HUDEP-2 (cell line): Measurements from ENCODE around the gene WDSUB1.

Experiments
- DNase-seq, 76 experiments: peaks; one replicate each; lab custom pipeline; 2025; ENCODE audit not compliant: unreplicated experiment in 76 of 76; lab: John Stamatoyannopoulos, UW

Gene WDSUB1

DNA sequence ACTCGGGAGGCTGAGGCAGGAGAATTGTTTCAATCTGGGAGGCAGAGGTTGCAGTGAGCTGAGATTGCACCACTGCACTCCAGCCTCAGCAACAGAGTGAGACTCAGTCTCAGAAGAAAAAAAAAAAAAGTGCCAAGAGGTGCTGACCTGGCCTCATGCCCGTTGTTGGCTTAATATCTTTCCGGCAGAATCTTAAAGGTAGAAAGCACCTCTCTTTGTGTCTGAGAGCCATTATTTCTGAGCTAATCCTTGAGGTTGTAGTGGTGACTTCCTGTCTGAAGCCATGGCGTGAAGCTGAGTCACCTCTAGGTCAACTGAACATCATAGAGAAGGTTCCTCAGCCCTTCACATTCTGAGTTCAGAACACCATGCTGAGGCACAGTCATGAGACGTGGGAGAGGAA is 60.4 kb downstream of the WDSUB1 start:
- peak in 1 of 76 experiments; percentile 1 for DNase-seq

DNA sequence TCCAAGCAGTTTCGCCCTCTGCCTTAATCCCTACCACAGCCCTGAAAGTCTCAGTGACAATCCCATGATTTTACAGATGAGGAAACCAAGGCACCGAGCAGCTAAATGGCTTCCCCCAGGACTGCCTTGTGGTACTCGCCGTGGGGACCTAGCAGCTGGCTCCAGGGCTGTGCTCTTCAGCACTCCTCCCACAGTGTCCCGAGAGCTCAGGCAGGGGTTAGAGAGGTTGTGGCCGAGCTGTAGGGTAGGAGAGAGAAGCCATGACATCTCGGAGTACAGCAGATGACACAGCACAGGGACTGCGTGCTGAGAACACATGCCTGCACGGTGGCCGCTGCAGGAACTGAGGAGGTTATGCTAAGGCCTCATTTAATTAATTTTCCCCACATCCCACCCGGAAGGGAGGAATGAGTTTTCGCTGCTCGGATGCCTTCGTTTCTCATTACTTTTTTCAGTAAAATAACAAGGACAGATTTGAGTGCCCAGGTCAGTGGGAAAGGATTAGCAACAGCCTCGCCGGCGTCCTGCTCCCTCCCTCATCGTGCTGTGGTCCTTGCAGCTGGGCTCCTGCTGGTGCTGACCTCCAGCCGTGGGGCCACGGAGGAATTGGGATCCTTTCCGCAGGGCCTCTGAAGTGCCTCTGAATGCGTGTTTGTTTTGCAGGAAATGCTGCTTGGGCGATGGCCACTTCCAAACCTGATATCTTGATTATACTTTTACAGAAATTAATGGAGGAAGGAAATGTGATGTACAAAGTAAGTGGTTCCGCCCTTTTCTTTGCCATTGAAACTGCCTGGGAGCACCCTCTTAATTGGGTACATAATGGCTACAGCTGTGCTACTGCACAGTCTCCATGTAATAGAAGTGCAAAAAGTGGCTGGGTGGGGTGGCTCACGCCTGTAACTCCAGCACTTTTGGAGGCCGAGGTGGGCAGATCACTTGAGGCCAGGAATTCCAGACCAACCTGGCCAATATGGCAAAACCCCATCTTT is 61.2 kb downstream of the WDSUB1 start:
- no peak for DNase-seq

DNA sequence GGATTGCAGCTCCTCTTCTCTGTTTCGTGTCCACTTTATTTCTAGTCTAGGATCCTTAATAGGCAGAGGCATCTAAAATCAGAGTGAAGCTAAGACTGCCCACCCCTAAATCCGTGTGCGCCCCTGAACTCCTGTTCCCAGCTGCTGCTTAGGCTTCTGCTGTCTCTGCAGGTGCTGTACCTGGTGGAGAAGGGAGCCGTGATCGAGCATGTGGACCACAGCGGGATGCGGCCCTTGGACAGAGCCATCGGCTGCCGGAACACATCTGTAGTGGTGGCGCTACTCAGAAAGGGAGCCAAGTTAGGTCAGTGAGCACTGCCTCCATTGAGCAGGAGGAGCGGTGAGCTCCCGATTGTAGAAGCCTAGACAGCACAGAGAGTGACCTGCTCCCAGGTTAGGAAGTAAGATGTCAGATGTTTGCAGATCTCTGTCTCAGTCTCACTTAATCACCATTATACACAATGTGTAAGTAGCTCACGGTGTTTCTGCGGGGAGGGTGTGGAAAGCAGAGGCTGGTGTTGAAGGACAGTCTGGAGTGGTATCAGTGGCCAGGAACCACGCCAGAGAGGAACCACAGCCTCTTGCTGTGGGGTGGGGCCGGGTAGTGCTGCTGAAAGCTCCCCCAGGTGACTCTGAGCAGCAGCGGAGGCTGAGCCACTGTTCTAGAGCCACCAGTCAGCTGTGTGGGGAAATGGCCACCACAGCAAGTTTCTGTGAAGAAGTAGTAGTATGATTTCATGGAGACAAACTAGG is 62.3 kb downstream of the WDSUB1 start:
- no peak for DNase-seq

DNA sequence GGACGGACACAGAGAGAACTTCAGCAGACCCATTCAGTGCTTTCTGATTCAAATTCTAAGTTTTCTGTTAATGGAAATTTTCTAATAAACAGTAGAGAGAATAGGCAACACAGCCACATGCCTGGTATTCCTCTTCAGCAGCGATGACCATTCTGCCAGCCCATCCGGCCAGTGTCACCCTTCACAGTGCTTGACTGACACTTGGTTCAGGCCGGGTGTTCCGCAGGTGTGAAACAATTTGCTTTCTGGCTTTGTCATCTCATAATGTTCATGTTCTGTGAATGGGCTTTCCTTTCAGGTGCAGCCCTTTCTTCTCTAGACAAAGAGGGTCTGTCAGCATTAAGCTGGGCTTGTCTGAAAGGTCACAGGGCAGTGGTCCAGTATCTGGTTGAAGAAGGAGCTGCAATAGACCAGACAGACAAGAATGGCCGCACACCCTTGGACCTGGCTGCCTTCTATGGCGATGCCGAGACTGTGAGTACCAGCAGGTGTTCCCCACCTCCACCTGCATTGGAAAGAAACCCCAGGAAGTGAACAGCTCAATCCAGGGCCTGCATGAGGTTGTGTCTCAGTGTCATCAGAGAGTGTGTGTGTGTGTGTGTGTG is 67.0 kb downstream of the WDSUB1 start:
- DNase-seq: no peak

DNA sequence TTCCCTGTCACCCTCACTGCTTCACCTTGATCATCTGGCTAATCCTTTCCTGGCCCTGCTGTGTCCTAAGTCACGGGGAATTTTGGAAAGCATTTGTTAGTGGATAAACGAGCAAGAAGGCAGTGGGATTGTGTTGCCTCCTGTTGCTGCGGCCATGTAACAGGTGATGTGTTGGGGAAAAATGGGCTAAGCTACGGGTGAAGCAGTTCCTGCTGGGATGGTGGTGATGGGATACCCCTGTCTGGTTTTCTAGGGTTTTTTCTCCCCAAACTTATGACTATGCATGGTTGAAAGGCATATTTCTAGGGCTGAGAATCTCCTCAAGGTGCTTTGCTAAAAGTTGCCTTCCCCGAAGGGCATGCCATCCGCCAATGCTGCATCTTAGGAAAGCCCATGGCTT is 68.1 kb downstream of the WDSUB1 start:
- no peak for DNase-seq

DNA sequence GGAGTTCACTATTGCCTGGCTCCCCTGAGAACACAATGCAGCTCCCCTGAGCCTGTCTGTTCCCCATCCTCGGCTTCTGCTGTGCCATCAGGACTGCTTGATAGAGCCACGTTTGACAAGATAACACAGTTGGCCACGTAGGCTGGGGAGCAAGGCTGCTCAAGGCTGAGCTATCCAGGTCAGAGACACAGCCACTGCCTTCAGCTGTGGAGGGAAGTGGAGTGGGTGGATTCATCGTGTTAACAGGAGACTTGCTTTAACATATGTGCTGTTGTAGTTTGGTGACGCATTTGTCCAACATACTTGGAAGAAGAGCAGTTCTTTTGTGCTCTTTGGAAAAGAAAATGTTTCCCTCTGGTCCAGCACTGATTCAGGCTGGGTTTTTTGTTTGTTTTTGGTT is 68.8 kb downstream of the WDSUB1 start:
- DNase-seq: no peak

DNA sequence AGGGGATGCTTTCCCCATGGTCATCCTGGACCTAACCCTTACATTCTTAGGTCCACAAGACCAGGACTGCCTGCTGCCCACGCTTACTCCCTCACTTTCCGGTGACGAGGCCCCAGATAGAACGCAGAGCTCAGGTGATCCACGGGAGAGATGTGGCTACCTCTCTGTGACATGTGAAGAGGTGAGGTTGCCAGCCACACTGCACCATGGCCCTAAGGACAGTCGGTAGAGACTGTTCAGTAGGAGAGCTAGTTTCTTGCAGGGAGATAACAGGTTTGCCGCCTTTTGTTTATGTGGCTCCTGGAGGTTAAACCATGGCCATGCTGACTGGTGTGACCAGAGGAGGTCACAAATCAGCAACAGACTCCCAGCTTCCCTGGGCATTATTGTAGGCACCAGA is 71.4 kb downstream of the WDSUB1 start:
- no peak for DNase-seq

DNA sequence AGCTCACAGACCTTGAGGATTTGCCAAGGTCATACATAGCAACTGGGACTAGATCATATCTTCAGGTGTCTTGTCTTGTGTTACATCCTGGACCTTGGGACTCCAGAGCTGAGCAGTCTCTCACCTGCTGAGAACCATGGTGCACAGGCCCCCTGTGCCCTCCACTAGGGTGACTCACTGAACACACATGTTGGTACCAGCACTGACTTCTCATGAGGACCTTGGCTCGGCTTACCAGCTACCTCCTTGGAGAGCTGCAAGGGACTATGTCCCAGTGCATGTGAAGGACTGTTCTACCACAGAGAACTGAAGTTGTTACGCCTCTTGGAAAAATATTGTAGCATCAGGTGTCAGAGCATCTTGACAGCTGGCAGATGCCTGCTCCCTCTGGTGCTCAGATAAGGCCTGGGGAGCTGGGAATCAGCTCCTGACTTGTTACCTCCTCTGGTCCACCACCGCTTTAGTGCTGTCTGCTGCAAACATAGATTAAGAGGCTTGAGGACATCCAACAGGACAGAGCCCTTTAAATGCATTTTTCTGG is 72.1 kb downstream of the WDSUB1 start:
- no peak for DNase-seq

DNA sequence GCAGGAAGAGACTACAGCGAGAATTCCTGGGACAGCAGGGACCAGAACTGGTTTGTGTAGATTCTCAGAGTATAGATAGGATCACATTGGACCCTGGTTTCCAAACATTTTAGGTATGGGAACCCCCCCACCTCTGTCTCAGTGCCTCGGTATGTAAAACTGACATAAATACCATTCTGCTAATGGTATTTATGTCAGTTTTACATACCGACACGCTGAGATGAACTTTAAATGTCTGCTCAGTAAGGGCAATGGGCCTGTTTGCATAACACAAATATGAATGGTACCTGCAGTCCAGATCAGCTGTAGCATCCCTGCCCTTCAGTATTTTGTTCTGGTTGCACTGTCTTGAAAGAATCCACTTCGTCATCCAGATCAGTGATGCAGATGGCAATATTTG is 73.2 kb downstream of the WDSUB1 start:
- no peak for DNase-seq

DNA sequence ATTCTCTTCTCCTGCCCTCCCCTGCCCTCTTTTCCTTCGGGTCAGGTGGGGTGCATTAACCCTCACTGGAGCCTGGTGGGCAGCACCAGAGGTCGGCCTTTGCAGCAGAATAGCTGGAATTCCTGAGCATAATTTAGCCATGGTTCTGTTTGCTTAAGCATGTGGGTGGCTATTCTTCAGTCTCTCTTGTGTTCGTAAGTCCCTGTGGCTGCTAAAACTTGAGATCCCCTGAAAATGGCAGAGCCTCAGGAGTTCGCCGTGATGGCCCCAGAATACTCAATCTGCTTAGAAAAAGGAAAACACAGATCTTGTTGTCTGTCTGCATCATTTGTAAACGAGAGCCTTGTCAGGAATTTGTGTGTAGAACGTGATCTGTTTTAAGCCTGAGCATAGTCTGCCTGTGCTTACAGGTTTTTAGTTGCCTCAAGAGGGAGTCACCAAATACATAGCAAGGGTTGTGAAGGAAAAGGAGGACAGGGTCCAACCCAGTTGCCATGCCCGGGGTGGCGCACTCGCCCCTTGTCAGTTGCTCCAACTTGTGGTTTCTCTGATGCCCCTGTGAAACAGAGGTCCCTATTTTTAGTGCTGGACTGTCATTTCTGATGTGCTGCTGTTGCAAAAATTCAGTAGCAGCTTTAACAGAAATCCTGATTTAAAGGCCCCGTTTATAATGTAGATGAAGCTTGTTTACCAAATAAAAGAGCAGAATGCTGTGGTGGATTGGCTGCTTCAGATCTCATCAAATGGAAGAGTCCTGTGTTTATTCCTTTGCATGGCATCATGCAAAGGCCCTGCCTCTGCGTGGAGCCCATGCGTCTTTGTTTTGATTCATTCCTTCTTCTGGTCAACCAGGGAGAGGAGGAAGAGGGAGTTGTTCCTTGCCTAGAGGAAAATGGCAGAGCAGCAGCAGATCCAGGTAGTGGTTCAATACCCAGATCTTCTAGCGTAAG is 74.8 kb downstream of the WDSUB1 start:
- DNase-seq: no peak

DNA sequence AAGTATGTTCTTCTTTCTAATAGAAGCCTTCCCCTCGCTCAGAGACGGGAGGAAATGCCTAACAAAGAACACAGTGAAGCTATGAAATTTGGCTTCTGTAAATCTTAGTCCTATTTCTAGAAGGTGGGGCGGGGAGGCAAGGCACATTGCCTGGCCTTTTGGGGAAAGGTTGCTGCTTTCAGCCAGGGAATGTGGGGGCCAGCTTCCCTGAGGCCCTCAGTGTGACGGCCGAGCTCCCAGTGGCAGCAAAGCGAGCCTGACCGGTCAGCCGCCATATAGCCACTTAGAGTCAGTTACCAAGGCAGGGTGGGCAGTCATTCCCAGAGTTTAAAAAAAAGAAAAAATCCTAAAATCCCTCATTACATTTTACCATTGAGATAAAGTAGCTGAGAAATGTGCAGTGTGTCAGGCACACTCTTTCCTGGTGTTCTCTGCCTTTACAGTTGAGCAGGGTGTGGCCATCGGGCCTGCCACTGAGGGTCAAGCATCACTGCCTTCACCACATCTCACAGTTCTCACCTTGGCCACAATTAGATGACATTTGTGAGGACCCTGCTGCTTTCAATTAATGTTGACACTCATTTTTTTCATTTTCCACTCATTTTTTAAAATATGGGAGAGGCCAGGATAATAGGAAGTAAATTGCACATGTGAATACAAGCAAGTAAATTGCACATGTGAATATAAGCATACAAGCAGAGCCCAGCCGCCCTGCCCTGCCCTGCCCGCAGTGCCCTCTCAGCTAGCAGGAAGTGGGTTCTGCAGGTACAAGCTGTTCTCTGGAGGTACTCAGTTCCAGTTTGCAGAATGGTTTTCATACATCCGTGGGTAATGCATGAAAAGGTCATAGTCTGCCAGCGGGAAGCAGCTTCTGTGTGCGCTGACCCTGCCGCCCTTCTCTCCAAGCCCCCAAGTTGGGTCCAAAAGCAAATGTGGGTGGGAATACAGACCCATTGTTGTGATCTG is 76.9 kb downstream of the WDSUB1 start:
- DNase-seq: no peak

DNA sequence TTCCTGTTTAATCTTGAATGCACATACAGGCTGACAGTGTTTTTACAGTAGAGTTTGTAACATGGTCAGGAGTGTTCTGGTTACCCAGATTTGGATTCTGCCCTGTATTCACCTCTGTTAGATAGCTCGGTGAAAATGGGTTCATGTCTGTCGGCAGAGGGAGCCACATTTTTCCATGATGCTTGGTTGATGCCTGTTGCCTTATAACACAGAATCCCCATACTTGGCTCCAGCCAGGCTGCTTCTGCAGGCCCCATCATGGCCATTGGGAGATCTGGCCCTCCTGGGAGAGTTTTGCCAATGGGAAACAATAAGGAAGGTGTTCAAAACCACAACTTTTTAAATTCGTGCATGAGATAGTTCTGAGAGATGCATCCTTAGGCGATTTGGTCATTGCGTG is 78.1 kb downstream of the WDSUB1 start:
- peak in 2 of 76 experiments; percentile 4 to 20 for DNase-seq

DNA sequence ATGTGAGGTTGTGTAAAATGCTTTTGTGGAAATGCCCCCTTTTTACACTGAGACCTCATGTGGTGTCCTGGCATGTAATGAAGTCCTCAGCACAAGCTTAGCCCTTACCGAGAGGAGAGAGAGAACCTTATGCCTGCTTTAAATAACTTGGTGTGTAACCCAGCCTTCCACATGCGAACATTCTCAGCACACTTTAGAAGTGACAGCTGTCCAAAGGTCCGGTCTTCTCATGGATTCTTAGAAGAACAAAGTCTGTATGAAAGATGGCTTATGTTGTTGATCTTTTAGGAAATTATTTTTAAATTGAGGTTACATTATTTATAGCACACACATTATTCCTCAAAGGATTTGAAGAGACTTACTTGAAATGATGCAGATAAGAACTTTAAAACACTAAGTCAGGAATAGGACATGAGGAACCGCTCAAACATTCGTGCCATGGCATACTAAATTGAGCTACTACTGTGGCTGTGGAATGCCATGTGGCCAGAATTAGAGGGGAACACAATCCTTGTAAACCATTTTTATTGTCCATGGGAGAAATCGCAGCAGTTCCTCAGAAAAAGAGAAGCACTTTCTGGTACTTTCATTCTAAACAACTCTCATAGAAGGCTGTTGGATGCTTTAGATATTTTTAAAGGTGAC is 79.6 kb downstream of the WDSUB1 start:
- DNase-seq: no peak

DNA sequence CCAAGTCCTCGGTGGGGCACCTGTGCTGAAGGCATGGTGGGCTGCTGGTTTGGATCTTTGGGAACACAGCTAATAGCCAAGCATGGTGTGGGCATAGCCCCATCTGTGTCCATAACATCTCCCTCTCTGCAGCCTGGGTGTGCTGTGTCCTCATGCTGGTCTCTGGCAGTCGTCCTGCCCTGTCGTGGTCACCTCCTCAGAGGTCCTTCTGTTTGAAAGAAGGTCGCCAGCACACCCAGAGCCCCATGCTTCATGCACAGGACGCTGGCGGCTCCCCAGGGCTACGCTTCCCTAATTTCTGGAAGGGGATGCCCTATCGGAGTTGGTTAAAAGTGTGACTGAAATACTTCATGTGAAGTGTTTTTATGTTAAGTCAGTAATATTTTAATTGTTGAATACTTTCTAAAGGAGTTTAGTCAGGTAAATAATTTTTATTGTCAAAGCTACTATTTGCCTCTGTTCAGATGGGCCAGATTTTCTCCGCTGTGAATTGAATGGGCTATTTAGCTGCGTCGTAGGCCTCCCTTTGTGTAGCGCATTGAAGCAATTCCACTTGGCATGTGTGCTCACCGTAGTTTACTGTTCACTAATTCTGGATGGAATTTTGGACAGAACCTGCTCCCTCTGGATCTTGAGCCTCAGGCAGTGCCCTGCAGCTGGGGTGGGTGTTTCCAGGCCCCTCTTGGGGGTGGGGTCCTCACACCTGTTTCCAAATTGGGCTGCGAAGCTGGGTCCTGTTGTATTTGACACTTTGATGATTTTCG is 81.9 kb downstream of the WDSUB1 start:
- no peak for DNase-seq

DNA sequence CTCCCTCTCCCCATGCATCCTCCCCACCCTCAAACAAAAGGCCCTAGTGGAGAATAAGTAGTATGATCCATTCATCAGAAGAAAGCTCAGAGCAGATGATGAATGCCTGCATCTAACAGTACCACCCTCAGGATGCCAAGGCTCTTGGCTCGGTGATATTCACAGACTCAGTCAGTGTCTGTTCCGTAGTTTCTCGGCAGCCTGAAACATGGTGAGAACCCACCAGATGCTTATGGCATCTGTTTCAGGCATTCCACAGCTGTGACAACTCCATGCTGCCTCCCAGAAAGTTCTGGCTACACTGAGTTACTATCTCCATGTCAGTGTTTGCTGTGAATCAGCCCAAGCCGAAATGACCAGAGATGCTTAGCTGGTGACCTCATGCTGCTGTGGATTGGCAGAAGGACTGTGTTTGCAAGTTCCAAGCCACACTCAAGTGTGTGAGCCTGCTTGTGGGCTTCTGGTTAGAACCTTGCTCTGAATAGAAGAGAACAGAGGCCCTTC is 83.9 kb downstream of the WDSUB1 start:
- DNase-seq: no peak

DNA sequence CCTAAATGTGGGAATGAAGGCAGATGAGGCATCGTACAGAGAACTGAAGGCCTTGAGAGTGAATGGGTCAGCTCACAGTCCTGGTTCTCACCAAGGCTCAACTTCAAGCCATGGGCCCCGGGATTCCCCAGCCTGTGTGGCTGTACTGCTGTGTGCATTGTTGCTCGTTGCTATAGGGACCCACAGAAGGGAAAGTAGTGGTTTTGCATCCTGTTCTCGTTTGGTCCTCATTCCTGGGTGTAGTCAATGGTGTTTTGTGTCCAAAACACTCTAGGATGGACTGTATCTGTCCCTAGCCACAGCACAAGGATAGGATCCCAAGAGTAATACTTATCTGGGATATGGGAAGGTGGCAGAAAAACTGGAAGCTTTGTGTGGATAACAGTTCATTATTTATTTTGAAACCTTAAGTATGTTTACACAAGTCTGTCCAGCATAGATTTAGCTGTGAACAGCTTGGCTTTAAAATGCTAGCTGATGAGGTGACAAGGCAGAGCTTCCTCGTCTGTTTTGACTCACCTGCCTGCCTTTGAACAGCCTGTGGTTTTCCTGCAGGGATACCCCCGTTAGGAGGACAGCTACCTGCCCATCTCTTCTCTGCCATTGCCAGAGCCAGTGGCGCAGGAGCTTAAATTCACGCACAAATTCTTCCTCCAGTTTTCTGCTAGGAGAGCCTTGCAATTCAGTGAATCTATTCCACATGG is 85.0 kb downstream of the WDSUB1 start:
- no peak for DNase-seq

DNA sequence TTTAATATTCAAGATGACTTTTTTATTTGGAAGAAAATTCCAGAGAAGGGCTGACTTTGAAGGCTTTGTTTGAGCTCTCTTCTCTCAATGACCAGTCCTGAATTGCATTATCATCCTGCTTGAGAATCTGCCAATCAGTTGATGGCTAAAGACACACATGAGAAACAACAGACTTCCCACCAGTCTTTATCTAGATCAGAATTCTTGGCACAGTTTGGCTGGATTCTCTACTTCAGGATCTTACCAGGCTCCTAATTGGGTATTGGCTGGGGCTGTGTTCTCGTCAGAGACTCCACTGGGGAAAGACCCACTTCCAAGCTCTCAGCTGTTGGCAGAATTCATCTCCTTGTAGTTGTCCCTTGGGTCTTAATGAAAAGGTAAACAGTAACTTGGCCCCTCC is 86.0 kb downstream of the WDSUB1 start:
- peak in 3 of 76 experiments; percentile 2 to 29 (median 8) for DNase-seq
